Right atrium auricular region (tissue), 2 donors: ENCODE measurements around the gene SGCD. TPM values are rescaled to one million over a fixed set of nuclear protein-coding genes. Genes with fewer than 3 reads are reported as not detected.

ENCODE experiments used
- DNase-seq: peaks from one replicate; pipeline ENCODE4 v3.0.0-alpha.2; 2019; ENCODE audit warnings: low spot score
- H3K27ac ChIP-seq, 2 donors: fragments of 200-600 bp; sonication (generic); 1 replicate in 1 of 2; 2 replicates in 1 of 2; pipeline ENCODE4 v1.5.1; 2016 to 2019
- H3K27me3 ChIP-seq, 2 donors: fragments of 200-600 bp; sonication (generic); one replicate each; pipeline versions ENCODE4 v1.5.1 to v1.6.0; 2017 to 2019
- H3K36me3 ChIP-seq: fragments of 200-600 bp; sonication (generic); one replicate; pipeline ENCODE4 v1.5.1; 2016
- H3K4me1 ChIP-seq, 2 donors: fragments of 200-600 bp; sonication (generic); one replicate each; pipeline versions ENCODE4 v1.5.1 to v1.6.0; 2017 to 2019
- H3K4me3 ChIP-seq, 2 donors: fragments of 200-600 bp; sonication (generic); 1 replicate in 1 of 2; 2 replicates in 1 of 2; pipeline ENCODE4 v1.5.1; 2017 to 2019; ENCODE audit warnings: mild to moderate bottlenecking in 1 of 2, moderate library complexity in 1 of 2
- H3K9me3 ChIP-seq, 2 donors: fragments of 200-600 bp; sonication (generic); one replicate each; pipeline ENCODE4 v1.5.1; 2019
- total RNA-seq, 2 donors: library from RNA; depleted of rRNA; stranded (reverse); fragments of >200 nt; gene quantifications; one replicate each; pipeline ENCODE4 v1.1.0, GENCODE V29; 2016
- TF ChIP-seq, protein P1 (sequence below), 2 donors: fragments of 200-600 bp; sonication (generic); IDR thresholded peaks; one replicate each; pipeline ENCODE4 v1.5.1; 2019; ENCODE audit warnings: antibody characterized with exemption in 2 of 2

Gene SGCD
- total RNA-seq, 2 donors from 2014 or later: 56.2 to 85.1 TPM

- TF ChIP-seq, protein P1, sequence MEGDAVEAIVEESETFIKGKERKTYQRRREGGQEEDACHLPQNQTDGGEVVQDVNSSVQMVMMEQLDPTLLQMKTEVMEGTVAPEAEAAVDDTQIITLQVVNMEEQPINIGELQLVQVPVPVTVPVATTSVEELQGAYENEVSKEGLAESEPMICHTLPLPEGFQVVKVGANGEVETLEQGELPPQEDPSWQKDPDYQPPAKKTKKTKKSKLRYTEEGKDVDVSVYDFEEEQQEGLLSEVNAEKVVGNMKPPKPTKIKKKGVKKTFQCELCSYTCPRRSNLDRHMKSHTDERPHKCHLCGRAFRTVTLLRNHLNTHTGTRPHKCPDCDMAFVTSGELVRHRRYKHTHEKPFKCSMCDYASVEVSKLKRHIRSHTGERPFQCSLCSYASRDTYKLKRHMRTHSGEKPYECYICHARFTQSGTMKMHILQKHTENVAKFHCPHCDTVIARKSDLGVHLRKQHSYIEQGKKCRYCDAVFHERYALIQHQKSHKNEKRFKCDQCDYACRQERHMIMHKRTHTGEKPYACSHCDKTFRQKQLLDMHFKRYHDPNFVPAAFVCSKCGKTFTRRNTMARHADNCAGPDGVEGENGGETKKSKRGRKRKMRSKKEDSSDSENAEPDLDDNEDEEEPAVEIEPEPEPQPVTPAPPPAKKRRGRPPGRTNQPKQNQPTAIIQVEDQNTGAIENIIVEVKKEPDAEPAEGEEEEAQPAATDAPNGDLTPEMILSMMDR (IDR thresholded peaks at IDR 0.05): no peak
- Histone ChIP-seq H3K27me3 (no peaks in the 10 kb centered on the region), H3K27ac (peak overlapping the region in 1 of 2 donors; percentile 76), H3K36me3 (no peaks in the 10 kb centered on the region), H3K9me3 (no peaks in the 10 kb centered on the region), H3K4me1 (peaks cover 0 to 9% of the 10 kb centered on the region in 2 donors), H3K4me3 (no peak overlapping the region)
- DNase-seq: no peak
Measured at GRCh38 chr5:156722358-156722757, 395.4 kb downstream of the SGCD start.

DNA sequence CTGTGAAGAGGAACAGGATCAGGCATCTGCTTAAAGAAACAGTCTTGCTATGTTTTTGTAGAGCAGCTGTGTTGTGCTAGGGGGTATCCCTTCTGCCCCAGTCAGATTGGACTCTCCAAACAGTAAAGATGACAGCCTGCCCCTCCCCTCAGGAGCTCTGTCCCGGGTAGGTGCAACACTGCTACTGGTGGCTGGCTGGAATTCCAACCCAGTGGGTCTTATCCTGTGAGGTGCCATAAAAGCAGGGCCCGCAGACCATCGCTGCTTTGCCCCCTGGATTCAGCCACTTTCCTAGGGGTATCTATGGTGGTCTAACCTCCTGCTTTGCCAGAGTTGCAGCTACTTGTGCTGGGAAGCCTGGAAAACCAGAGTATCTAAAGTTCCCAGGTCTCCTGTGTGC, 408.5 kb downstream of the SGCD start:
- no peaks in the 10 kb centered on the region for H3K4me1 ChIP-seq
- DNase-seq: no peak
- no peaks in the 10 kb centered on the region for H3K9me3 ChIP-seq
- TF ChIP-seq, protein P1 (IDR thresholded peaks at IDR 0.05): no peak
- H3K36me3 ChIP-seq: no peaks in the 10 kb centered on the region
- no peaks in the 10 kb centered on the region for H3K27me3 ChIP-seq
- no peak overlapping the region for H3K4me3 ChIP-seq
- H3K27ac ChIP-seq: peak overlapping the region in 1 of 2 donors; percentile 7

DNA sequence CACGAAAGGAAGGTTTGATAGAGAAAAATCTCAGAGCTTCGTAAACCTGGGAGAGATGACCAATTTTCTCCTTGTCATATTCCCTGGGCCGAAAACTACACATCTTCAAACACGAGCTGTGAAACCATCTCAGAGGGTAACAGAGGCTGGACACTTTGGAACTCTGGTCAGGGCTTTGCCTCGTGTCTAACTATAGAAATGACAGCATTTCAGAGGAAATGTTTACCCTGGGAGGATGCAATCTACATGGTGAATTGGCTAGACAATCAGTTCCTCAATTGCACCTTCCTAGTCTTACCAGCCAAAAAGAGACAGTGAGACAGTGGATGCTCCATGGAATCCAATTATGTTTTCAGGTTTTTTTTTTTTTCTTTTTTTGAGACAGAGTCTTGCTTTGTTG, 414.6 kb downstream of the SGCD start:
- H3K4me3 ChIP-seq: no peak overlapping the region
- H3K27ac ChIP-seq: no peak overlapping the region
- no peaks in the 10 kb centered on the region for H3K36me3 ChIP-seq
- TF ChIP-seq, protein P1 (IDR thresholded peaks at IDR 0.05): no peak
- no peak for DNase-seq
- no peaks in the 10 kb centered on the region for H3K27me3 ChIP-seq
- H3K4me1 ChIP-seq: no peaks in the 10 kb centered on the region
- no peaks in the 10 kb centered on the region for H3K9me3 ChIP-seq

- no peaks in the 10 kb centered on the region for H3K9me3 ChIP-seq
- H3K27ac ChIP-seq: no peak overlapping the region
- H3K4me3 ChIP-seq: no peak overlapping the region
- H3K27me3 ChIP-seq: no peaks in the 10 kb centered on the region
- TF ChIP-seq, protein P1 (IDR thresholded peaks at IDR 0.05): no peak
- peaks cover 0 to 3% of the 10 kb centered on the region in 2 donors for H3K4me1 ChIP-seq
- no peak for DNase-seq
- no peaks in the 10 kb centered on the region for H3K36me3 ChIP-seq
Measured at GRCh38 chr5:156753846-156754245, 426.9 kb downstream of the SGCD start.

DNA sequence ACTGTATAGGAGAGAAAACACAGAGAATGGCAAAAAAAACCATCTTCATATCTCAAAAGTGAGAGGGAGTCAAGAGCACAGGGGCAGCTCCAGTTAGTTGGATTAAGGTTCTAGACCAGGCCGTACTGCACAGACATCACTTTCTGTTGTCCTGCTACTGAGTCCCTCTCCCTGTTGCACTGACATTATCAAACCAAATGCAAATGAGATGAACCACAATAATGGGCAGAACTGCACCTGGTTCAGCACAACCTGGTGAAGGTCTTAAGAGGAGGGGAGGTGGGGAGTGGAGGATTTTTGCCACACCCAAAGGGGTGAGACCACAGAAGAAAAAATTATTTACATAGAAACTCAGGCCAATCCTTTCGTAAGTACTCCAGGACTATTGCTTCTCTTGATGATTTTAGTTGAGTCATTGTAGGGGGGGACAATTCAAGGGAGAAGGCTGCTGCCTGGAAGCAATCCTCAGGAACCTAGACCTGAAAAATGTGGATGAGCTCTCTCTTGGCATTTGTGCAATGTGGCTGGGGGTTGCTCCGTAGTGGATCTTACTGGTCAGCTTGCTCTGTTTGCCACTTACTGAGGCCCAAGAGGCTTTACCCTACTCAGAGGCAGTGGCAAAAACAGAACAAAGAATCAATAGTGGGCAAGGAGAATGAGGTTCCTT, 428.6 kb downstream of the SGCD start:
- Histone ChIP-seq H3K27ac (peak overlapping the region in 1 of 2 donors; percentile 52), H3K27me3 (no peaks in the 10 kb centered on the region), H3K9me3 (no peaks in the 10 kb centered on the region), H3K36me3 (no peaks in the 10 kb centered on the region), H3K4me1 (peaks cover 0 to 3% of the 10 kb centered on the region in 2 donors), H3K4me3 (no peak overlapping the region)
- TF ChIP-seq, protein P1 (IDR thresholded peaks at IDR 0.05): no peak
- no peak for DNase-seq
